Neural crest cell (in vitro differentiated cells): Measurements from ENCODE around the gene PTTG1. TPM values are rescaled to one million over a fixed set of nuclear protein-coding genes. Genes with fewer than 3 reads are reported as not detected.
A peak's percentile ranks its signal among the peaks of the same experiment; 100 is the strongest.

Source experiments
- DNase-seq: peaks from one replicate; pipeline ENCODE4 v3.0.0; 2021; ENCODE audit warnings: low read depth, mixed read lengths, low spot score
- H3K27ac Mint-ChIP-seq: one replicate; pipeline ENCODE4 v1.8.0; 2021; ENCODE audit warnings: mild to moderate bottlenecking, mixed read lengths; ENCODE audit not compliant: unreplicated experiment
- H3K27me3 Mint-ChIP-seq: 2 replicates; pipeline ENCODE4 v1.8.0; 2021; ENCODE audit warnings: low read depth, mild to moderate bottlenecking, mixed read lengths
- H3K36me3 Mint-ChIP-seq: 2 replicates; pipeline ENCODE4 v1.8.0; 2021; ENCODE audit warnings: low read depth, mild to moderate bottlenecking, mixed read lengths
- H3K4me1 Mint-ChIP-seq: 2 replicates; pipeline ENCODE4 v1.8.0; 2021; ENCODE audit warnings: mixed read lengths
- H3K4me3 Mint-ChIP-seq: one replicate; pipeline ENCODE4 v1.8.0; 2021; ENCODE audit warnings: mild to moderate bottlenecking, mixed read lengths
- H3K9me3 Mint-ChIP-seq: 2 replicates; pipeline ENCODE4 v1.8.0; 2021; ENCODE audit warnings: mixed read lengths
- total RNA-seq: library from RNA; stranded (reverse); gene quantifications from 2 replicates; pipeline ENCODE4 v1.2.1, GENCODE V29; 2021
- TF ChIP-seq, protein P1 (sequence below): fragments of 200-600 bp; sonication (generic); conservative IDR thresholded peaks from 2 replicates; pipeline ENCODE4 v1.5.0; 2021; ENCODE audit warnings: antibody characterized with exemption, mild to moderate bottlenecking

Gene PTTG1
- total RNA-seq, 1 donor from 2014 or later, result 157 TPM

GRCh38 chr5:160399402-160400353, 22.0 kb upstream of the PTTG1 start, which contains the start of gene FAM200C:
TSS of gene FAM200C (minus strand) at chr5:160400054. CDS start at chr5:160395490, 4,564 bp downstream.
- Mint-ChIP-seq H3K4me3 (peak within 1 kb of the TSS; percentile 92), H3K27me3 (no peaks in the 10 kb centered on the region), H3K4me1 (peaks cover 52% of the 10 kb centered on the region), H3K9me3 (no peaks in the 10 kb centered on the region), H3K36me3 (peaks cover 5% of the 10 kb centered on the region), H3K27ac (peak within 1 kb of the TSS; percentile 98)
- TF ChIP-seq, protein P1, sequence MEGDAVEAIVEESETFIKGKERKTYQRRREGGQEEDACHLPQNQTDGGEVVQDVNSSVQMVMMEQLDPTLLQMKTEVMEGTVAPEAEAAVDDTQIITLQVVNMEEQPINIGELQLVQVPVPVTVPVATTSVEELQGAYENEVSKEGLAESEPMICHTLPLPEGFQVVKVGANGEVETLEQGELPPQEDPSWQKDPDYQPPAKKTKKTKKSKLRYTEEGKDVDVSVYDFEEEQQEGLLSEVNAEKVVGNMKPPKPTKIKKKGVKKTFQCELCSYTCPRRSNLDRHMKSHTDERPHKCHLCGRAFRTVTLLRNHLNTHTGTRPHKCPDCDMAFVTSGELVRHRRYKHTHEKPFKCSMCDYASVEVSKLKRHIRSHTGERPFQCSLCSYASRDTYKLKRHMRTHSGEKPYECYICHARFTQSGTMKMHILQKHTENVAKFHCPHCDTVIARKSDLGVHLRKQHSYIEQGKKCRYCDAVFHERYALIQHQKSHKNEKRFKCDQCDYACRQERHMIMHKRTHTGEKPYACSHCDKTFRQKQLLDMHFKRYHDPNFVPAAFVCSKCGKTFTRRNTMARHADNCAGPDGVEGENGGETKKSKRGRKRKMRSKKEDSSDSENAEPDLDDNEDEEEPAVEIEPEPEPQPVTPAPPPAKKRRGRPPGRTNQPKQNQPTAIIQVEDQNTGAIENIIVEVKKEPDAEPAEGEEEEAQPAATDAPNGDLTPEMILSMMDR, result no peak
- peak; percentile 88 for DNase-seq

- TF ChIP-seq, protein P1, result no peak
- Mint-ChIP-seq H3K9me3 (no peaks in the 10 kb centered on the region), H3K27me3 (no peaks in the 10 kb centered on the region)
Measured at GRCh38 chr5:160418561-160419457, 2.8 kb upstream of the PTTG1 start, which contains the start of gene SLU7. TSS of gene SLU7 (minus strand) at chr5:160419081. CDS start at chr5:160415294, 3,787 bp downstream.

GRCh38 chr5:160419458-160420330, 2.0 kb upstream of the PTTG1 start:
- peaks cover 60% of the 10 kb centered on the region for H3K4me1 Mint-ChIP-seq
- DNase-seq, result no peak

More at GRCh38 chr5:160418561-160419457, 2.8 kb upstream of the PTTG1 start, which contains the start of gene SLU7:
- Mint-ChIP-seq H3K36me3 (no peaks in the 10 kb centered on the region), H3K27ac (peak within 1 kb of the TSS; percentile 92), H3K4me1 (peaks cover 51% of the 10 kb centered on the region), H3K4me3 (peak within 1 kb of the TSS; percentile 94)
- DNase-seq, result peak; percentile 94

DNA sequence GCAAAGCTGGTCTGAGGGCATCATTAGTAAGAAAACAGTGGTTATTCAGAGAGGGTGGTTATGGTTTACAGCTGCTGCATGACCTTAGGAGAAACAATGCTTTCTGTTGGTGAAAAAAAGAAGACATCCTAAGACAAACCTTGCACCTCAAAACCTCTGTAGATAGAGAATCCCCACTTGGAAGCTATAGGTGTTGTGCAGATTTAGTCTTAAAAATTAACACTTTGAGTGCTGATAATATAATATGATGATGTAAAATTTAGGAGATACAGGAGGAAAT, 1.4 kb upstream of the PTTG1 start:
- TF ChIP-seq, protein P1, result no peak
- Mint-ChIP-seq H3K27me3 (no peaks in the 10 kb centered on the region), H3K4me1 (peaks cover 66% of the 10 kb centered on the region), H3K9me3 (no peaks in the 10 kb centered on the region), H3K4me3 (peak overlapping the region; percentile 94), H3K27ac (no peak overlapping the region), H3K36me3 (no peaks in the 10 kb centered on the region)
- DNase-seq, result no peak

More at GRCh38 chr5:160419458-160420330, 2.0 kb upstream of the PTTG1 start:
- TF ChIP-seq, protein P1, result no peak
- H3K4me3 Mint-ChIP-seq, result peak overlapping the region; percentile 94
- H3K9me3 Mint-ChIP-seq, result no peaks in the 10 kb centered on the region
- no peaks in the 10 kb centered on the region for H3K27me3 Mint-ChIP-seq
- no peaks in the 10 kb centered on the region for H3K36me3 Mint-ChIP-seq
- peak overlapping the region; percentile 90 for H3K27ac Mint-ChIP-seq
